ENCODE data around the gene PLEKHG1. TPM values are rescaled to one million over a fixed set of nuclear protein-coding genes. Genes with fewer than 3 reads are reported as not detected.
A peak's percentile ranks its signal among the peaks of the same experiment; 100 is the strongest.

Gene PLEKHG1
- total and polyA plus RNA-seq, 4 donors: 3.0 to 11.9 (median 5.2) TPM

GRCh38 chr6:150631984-150632642 is 32.4 kb downstream of the PLEKHG1 start:
- Histone ChIP-seq H3K9ac (ENCODE audit: low read depth in 1 of 2, low read length in 2 of 2) (no peak overlapping the region), H3K27me3 (ENCODE audit: control insufficient read depth in 4 of 4, insufficient read depth in 4 of 4, low read length in 3 of 4) (no peaks in the 10 kb centered on the region), H3K36me3 (ENCODE audit: control insufficient read depth in 4 of 4, insufficient read depth in 3 of 4, low read depth in 1 of 4, low read length in 3 of 4) (no peaks in the 10 kb centered on the region), H3K27ac (ENCODE audit: low read depth in 1 of 2, low read length in 2 of 2) (peak overlapping the region; percentile 62 to 70), H3K4me3 (ENCODE audit: low read depth in 1 of 3, low read length in 3 of 3) (no peak overlapping the region), H3K9me3 (ENCODE audit: control insufficient read depth in 4 of 4, low read length in 3 of 4) (no peaks in the 10 kb centered on the region), H3K4me1 (ENCODE audit: control insufficient read depth in 4 of 4, insufficient read depth in 4 of 4, low read length in 3 of 4) (peaks cover 19 to 49% (median 41%) of the 10 kb centered on the region in 4 donors)
- WGBS: 54% methylated on average over 9 of the region's 9 CpGs
- TF ChIP-seq HNF4G (IDR thresholded peaks at IDR 0.05) (peak; percentile 45), RAD21 (IDR thresholded peaks at IDR 0.05) (peak; percentile 34 to 43), ATF3 (IDR thresholded peaks at IDR 0.05) (no peak), NR2F2 (IDR thresholded peaks at IDR 0.05) (peak; percentile 93), JUND (IDR thresholded peaks at IDR 0.05) (peak in 1 of 2 donors; percentile 54), HNF4A (conservative IDR thresholded peaks at IDR 0.05) (peak; percentile 85 to 87), SP1 (IDR thresholded peaks at IDR 0.05) (peak; percentile 87), YY1 (IDR thresholded peaks at IDR 0.05) (no peak), TAF1 (conservative IDR thresholded peaks at IDR 0.05) (no peak), GABPA (IDR thresholded peaks at IDR 0.05 in 1 of 2, conservative IDR thresholded peaks at IDR 0.05 in 1 of 2) (no peak), RXRA (IDR thresholded peaks at IDR 0.05) (peak; percentile 81 to 83), FOXA2 (IDR thresholded peaks at IDR 0.05) (no peak), FOXA1 (IDR thresholded peaks at IDR 0.05) (no peak), EGR1 (IDR thresholded peaks at IDR 0.05; ENCODE audit: low read depth in 2 of 2) (no peak), ZBTB33 (IDR thresholded peaks at IDR 0.05) (no peak)
- TF ChIP-seq, protein P1, sequence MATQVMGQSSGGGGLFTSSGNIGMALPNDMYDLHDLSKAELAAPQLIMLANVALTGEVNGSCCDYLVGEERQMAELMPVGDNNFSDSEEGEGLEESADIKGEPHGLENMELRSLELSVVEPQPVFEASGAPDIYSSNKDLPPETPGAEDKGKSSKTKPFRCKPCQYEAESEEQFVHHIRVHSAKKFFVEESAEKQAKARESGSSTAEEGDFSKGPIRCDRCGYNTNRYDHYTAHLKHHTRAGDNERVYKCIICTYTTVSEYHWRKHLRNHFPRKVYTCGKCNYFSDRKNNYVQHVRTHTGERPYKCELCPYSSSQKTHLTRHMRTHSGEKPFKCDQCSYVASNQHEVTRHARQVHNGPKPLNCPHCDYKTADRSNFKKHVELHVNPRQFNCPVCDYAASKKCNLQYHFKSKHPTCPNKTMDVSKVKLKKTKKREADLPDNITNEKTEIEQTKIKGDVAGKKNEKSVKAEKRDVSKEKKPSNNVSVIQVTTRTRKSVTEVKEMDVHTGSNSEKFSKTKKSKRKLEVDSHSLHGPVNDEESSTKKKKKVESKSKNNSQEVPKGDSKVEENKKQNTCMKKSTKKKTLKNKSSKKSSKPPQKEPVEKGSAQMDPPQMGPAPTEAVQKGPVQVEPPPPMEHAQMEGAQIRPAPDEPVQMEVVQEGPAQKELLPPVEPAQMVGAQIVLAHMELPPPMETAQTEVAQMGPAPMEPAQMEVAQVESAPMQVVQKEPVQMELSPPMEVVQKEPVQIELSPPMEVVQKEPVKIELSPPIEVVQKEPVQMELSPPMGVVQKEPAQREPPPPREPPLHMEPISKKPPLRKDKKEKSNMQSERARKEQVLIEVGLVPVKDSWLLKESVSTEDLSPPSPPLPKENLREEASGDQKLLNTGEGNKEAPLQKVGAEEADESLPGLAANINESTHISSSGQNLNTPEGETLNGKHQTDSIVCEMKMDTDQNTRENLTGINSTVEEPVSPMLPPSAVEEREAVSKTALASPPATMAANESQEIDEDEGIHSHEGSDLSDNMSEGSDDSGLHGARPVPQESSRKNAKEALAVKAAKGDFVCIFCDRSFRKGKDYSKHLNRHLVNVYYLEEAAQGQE (IDR thresholded peaks at IDR 0.05): no peak
- TF ChIP-seq, protein P2, sequence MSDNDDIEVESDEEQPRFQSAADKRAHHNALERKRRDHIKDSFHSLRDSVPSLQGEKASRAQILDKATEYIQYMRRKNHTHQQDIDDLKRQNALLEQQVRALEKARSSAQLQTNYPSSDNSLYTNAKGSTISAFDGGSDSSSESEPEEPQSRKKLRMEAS (IDR thresholded peaks at IDR 0.05): peak; percentile 58
- TF ChIP-seq, protein P3, sequence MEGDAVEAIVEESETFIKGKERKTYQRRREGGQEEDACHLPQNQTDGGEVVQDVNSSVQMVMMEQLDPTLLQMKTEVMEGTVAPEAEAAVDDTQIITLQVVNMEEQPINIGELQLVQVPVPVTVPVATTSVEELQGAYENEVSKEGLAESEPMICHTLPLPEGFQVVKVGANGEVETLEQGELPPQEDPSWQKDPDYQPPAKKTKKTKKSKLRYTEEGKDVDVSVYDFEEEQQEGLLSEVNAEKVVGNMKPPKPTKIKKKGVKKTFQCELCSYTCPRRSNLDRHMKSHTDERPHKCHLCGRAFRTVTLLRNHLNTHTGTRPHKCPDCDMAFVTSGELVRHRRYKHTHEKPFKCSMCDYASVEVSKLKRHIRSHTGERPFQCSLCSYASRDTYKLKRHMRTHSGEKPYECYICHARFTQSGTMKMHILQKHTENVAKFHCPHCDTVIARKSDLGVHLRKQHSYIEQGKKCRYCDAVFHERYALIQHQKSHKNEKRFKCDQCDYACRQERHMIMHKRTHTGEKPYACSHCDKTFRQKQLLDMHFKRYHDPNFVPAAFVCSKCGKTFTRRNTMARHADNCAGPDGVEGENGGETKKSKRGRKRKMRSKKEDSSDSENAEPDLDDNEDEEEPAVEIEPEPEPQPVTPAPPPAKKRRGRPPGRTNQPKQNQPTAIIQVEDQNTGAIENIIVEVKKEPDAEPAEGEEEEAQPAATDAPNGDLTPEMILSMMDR (IDR thresholded peaks at IDR 0.05; ENCODE audit: low read depth, low read length, missing input control): no peak
- no peak for DNase-seq (ENCODE audit: low spot score)

Measured in liver (tissue), 9 donors.